ENCODE measurements around the gene GABBR2.
"Not testable (repeated sequence)": the region's sequence is repeated elsewhere in the genome, so short reads cannot be mapped to it uniquely, and the experiment has no call there.

GABBR2 gene

GRCh38 chr9:98719055-98719454 lies 10.3 kb upstream of the GABBR2 start:
- DNase-seq, result no peak

DNA sequence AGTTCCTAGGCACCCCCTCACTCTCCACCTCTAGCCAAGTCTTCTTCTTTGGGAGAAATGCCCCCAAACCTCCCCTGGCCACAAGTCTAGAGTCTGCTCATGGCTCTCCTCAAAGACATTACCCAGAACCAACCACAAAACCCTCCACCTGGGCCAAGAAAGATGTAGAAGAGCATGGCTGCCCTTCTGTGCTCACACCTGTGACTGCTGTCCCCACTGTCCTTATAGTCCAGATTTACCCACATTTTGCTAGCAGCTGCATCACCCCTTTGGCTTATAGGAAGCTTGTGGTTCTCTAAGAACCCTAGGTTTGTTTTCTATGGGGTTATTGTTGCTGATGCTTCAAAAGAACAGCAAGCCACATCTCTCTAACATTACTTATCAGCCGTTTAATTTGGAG lies 6.1 kb upstream of the GABBR2 start:
- DNase-seq, result no peak

DNA sequence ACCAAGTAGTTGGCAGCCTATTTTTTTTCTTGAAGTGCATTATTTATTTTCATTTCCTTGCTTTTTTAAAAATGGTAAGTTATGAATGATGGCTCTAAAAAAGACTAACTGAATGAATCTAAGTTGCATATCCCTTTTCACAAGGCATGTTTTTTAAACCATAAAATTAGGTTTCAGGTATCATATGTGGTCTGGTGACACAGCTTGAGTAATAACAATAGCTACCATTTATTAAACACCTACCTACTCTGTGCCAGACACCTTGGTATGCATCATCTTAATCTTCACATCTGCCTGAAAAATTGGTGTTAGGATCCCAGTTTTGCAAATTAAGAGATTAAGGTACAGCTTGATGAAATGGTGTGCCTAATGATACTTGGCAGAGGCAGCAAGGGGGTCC lies 4.3 kb upstream of the GABBR2 start:
- no peak for DNase-seq

DNA sequence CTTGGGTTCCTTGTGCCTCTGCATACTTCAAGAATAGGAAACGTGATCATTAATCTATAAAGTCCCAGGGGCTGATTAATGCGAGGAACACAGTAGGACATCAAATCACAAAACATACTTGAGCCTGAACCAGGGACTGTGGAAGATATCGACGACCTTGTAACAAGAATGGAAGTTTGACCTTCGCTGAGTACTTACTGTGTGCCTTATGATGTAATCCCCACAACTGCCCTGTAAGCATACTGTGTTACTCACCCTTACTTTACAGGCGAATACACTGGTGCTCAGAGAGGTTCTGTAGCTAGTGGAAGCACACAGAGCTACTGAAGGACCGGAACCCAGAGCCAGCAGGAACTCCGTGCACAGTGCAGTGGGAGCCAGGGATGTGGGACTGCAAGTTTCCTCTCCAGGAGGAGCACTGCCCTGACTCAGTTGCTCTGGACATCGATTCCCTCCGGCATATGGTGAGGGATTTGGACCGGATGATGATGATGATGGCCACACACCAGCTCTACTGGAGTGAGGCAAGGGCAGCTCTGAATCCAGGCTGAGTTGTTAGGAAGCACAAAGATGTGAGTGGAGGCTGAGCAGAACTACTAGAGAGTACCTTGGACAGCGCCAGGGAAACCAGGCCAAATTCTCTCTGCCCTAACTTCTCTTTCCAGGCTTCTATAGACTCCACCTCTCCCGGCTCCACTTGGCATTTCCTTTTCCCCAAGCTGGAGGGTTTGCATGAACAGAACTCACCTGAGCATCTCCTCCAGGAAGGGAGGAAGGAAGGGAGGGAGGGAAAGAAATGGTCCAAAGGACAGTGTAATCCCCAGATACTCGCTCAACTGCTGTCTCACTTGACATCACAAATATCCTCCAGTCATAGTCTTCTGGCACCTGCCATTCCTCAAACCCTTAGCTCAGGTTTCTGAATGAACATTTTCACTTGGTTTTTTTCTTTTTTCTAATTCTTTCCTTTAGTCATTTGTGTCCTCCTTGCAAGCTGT lies 1.5 kb upstream of the GABBR2 start:
- no peak for DNase-seq

DNA sequence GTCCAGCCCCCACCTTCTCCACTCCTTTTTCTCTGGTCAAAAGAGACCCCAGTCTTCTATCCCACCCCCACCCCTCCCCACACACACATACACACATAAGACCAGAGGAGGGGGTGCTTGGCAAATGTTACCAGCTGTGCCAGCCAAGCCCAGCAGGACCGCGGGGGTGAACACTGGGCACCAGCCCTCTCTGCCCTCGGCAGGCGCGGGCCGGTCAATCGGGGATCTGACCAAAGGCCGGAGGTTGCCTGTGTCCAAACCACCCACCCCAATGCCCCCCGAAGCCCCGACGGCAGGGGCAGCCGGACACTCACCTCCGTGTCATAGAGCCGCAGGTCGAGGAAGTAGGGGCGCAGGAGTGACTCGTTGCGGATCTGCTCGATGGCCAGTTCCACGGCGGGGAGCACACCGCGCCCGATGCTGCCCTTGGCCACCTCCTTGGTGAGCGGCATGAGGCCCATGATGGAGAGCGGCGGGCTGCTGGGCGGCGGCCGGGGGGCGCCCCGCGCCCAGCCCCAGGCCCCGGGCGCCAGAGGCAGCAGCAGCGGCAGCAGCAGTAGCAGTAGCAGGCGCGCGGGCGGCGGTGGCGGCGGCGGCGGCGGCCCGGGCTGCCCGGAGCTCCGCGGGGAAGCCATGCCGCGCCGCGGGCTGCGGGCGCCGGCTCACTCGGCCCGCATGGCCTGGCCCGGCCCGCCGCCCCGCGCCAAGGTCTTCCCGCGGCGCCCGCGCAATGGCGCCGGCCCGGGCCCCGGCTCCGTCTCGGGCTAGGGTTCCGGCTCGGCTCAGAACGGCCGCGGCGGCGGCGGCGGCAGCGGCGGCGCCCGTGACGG lies 417 bp downstream of the GABBR2 start:
- DNase-seq, result no peak

GRCh38 chr9:98707166-98708102 lies 1.3 kb downstream of the GABBR2 start:
- no peak for DNase-seq

DNA sequence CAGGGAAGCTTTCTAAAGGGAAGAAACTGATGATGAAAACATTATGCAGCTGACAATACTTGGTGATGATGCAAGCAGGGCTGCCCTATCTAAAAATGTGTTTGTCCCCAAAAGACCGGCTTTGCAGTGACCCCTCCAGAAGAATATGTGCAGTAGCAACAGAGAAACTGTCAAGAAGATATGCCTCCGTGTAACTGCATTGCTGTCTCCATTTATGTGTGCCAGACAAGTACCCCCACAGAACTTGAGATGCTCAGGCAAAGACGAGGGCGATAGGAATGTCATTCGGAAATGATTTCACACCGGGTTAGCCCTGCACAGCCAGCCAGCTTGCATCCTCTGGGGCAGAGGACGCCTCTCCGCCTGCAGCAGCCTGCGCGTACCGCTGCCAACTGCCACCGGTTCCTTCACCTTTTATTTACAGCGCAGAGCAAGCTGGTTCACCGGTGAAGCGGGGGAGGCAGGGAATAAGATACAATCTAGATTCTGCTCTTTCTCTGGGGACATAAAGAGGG lies 2.0 kb downstream of the GABBR2 start:
- DNase-seq, result no peak

DNA sequence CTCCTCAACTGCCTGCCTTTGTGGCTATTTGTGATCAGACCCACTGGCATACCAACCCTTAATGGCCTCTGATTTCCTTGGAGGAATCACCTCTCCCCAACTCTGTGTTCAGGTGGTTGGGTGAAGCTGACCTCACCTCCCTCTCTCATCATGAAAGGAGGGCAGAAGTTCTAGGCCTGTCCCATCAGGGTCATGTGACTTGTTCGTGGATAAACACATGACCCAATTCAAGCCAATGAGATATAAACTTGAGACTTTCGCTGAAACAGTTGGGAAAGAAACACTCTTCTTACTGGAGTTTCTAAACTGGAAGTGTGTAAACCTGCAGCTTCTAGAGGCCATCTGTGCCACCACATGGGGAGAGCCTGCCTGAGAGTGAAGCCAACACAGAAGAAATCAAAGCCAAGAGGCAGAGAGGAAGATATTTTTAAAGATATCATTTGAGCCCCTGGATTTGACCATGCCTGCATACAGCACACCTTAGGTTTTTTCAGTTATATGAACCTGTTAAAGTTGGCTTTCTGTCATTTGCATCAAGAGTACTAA lies 5.8 kb downstream of the GABBR2 start:
- DNase-seq, result no peak

DNA sequence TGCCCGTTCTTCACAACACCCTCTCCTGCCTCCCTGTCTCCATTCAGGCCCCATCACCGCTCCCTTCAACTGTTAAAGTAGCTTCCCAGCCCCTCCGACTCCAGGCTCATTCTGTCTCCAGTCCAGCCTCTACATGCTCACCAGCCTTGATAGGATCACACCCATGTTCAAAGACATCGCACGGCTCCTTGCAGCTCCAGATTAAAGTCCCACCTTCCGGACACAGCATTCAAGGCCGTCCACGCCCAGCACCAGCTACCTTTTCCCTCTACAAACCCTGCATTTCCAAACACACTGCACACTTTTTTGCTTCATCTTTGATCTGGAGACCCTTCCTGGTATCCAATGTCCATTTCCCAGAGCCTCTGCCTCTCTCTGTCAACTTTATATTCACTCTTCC lies 6.4 kb downstream of the GABBR2 start:
- DNase-seq, result no peak

- no peak for DNase-seq
Measured at GRCh38 chr9:98701576-98701975, 7.2 kb downstream of the GABBR2 start.

- no peak for DNase-seq
Measured at GRCh38 chr9:98700801-98701200, 7.9 kb downstream of the GABBR2 start.

DNA sequence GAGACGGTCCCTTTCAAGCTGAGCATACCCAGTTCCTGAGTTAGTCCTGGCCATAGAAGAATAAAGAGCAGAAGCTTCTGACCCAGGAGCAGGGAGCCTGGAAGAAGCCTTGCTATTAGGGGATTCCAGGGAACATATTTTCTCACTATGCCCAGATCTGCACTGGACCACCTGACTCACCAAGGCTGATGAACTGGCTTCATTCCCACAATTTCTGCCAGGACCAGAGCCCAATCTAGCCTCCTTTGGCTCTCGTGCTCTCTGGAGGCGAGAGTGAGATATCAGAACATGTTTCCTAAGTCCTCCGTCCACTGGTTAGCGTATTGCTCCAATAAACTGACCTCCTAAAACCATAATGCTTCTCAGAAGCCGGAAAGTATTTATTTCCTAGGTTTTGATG lies 9.9 kb downstream of the GABBR2 start:
- DNase-seq, result no peak

GRCh38 chr9:98694943-98695342 lies 13.8 kb downstream of the GABBR2 start:
- DNase-seq, result no peak

GRCh38 chr9:98692392-98692791 lies 16.3 kb downstream of the GABBR2 start:
- DNase-seq, result no peak

DNA sequence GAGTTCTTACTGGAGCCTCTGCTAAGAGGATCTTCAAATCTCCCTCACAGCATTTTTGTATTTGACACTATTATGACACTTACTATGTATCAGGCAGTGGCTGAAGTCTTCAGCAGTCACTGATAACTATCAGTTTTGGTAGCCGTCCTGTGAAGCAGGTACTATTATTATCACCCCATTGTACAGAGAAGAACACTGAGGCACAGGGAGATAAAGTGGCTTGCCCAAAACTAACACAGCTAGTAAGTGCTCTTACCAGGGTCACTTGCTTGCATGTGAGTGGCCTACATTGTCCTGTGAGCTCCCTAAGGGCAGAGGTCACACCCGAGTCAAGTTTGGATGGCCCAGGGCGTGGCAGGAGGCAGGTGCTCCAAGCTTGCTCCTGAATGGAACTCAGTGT lies 16.8 kb downstream of the GABBR2 start:
- DNase-seq, result no peak

DNA sequence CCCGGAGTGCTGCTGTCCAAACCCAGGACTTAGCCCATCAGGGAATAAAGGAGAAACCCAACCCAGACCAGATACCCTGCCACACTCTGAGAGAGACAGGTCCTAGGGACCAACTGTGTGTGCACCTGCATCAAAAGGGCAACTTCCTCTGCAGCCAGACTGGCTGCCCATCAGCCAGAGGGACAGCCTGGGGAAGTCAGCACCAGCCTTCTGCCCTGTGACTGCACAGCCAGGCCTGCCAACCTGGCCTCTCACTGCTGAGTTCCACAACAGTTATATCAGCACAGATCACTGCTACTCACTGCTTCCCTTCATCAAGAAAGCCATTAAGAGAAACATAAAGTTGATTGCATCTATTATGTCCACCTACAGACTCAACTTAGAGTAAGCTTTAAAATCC lies 18.0 kb downstream of the GABBR2 start:
- DNase-seq, result no peak

DNA sequence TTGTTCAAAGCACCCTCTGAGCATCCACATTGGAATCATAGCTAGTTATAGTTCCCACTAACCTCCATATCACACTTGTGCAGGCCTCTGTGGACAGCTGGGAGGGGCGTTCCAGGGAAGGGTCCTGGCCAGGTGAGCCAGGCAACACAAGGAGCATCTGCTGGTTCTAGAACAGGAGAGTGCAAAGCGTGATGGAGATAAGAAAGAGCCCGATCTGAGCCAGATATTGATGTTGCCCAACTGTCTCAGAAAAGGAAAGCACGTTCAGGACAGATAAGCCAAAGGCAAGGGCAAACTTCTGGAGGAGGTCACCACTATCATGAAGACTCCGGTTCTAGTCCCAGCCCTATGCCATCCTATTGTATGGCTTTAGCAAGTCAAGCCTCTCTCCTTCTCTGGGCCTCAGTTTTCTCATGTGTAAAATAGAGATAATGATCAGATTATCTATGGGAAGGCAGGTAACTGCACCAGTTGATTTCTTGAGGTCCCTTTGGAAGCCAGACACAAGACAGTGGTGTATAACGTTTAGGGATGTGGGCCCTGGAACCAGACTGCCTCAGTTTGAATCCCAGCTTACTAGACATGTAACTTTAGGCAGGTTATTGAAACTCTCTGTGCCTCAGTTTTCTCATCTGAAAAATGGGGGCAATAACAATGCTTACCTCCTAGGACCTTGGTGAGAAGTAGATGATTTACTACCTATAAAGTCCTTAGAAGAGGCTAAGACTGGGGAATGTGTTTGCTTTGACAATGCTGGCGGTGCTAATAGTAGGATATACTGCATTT lies 19.8 kb downstream of the GABBR2 start:
- no peak for DNase-seq

GRCh38 chr9:98687911-98688310 lies 20.8 kb downstream of the GABBR2 start:
- no peak for DNase-seq

- no peak for DNase-seq
Measured at GRCh38 chr9:98686961-98687855, 21.5 kb downstream of the GABBR2 start.

- DNase-seq, result not testable (repeated sequence)
Measured at GRCh38 chr9:98684816-98685215, 23.9 kb downstream of the GABBR2 start.
